ENCODE data around the gene HAGHL. TPM values are rescaled to one million over a fixed set of nuclear protein-coding genes. Genes with fewer than 3 reads are reported as not detected.
"Not testable (repeated sequence)": the region's sequence is repeated elsewhere in the genome, so short reads cannot be mapped to it uniquely, and the experiment has no call there.

Gene HAGHL
- total and polyA plus RNA-seq, 3 donors from 2014 or later = 7.2 to 13.7 (median 9.9) TPM

DNA sequence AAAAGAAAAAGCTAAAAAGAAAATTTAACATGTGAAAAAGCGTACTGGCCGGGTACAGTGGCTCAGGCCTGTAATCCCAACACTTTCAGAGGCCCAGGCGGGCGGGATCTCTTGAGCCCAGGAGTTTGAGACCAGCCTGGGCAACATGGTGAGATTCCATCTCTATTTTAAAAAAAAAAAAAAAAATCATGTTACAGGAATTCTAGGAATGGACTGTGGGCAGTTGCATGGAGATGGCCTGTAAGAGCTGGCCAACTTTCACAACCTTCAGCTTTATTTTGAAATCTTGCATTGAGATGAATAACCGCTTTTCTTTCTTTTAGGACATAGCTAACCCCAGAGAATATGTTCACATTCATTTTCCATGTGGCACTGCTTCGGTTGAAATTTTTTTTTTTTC is 22.1 kb downstream of the HAGHL start:
- intact Hi-C loops (cut with DNase I; ENCODE audit: low total_unique reads) = no loop called here
- Histone ChIP-seq H3K27ac (no peak overlapping the region), H3K9me3 (no peaks in the 10 kb centered on the region), H3K4me1 (no peaks in the 10 kb centered on the region), H3K27me3 (no peaks in the 10 kb centered on the region), H3K36me3 (ENCODE audit: low read depth, missing control alignments) (no peaks in the 10 kb centered on the region), H3K4me3 (no peak overlapping the region)
- 73 to 80% methylated on average over 6 of the region's 6 CpGs for WGBS, 2 donors
- no peak for DNase-seq
- TF ChIP-seq POLR2A (IDR thresholded peaks at IDR 0.05) = no peak
- no peak for TF ChIP-seq CTCF (IDR thresholded peaks at IDR 0.05)

DNA sequence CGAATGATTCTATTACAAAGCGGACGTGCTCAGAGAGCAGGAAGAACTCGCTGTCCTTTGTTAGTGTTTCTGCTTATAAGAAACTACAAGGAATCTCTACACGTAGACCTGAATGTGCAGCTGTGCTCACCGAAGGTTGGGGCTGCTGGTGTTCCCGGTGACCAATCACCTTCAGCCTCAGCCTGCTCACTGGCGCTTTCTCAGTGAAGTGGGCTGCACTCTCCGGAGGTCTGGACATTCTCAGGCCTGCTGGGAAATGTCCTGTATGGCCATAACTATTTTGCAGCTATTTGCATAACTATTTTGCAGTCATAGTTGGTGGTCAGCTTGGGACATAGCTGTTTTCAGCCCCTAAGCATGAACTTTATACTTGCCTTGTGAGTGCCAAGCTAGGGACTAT is 23.6 kb downstream of the HAGHL start:
- H3K9me3 ChIP-seq = no peaks in the 10 kb centered on the region
- no peak overlapping the region for H3K27ac ChIP-seq
- intact Hi-C loops (cut with DNase I; ENCODE audit: low total_unique reads) = no loop called here
- no peaks in the 10 kb centered on the region for H3K4me1 ChIP-seq
- WGBS, 2 donors = 59 to 72% methylated on average over 9 of the region's 9 CpGs
- H3K27me3 ChIP-seq = no peaks in the 10 kb centered on the region
- H3K36me3 ChIP-seq (ENCODE audit: low read depth, missing control alignments) = no peaks in the 10 kb centered on the region
- DNase-seq = no peak
- TF ChIP-seq POLR2A (IDR thresholded peaks at IDR 0.05) (no peak), CTCF (IDR thresholded peaks at IDR 0.05) (no peak)
- H3K4me3 ChIP-seq = no peak overlapping the region

DNA sequence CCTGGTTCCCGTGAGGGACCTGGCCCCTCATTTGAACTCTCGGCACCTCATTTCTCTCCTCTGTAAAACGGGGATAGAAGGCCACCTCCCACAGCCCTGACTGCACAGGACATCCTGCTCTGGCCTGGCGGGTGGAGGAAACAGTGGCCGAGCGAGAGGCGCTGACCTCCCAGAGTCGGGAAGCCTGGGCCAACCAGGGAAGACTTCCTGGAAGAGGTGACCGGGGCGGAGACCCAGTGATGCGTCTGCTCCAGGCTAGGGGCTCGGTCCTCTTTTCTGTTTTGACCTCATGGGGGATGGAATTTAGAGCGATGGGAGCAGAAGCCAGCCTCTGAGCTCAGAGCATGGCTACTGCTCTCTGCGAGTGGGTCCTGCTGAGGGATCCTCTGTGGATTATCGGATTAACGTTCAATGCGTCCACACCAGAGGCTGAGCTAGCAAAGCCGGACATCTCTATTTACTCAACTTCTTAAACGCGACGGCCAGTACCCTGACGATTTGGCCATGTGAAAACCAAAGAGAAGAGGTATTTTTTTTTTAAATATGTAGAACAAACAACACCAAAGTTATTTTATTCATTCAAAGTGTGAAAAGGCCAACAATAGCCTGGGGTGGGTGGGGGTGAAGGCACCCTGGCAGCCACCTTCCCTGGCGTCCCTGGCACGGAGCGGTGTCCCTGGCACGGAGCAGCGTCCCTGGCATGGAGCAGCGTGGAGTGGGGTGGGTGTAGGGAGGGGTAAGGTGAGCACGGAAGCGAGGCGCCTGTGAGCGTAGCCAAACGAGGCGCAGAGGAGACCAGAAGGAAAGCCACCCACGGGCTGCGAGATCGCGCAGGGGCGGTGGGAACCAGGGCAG is 24.5 kb downstream of the HAGHL start:
- TF ChIP-seq CTCF (IDR thresholded peaks at IDR 0.05) (no peak), POLR2A (IDR thresholded peaks at IDR 0.05) (no peak)
- H3K4me1 ChIP-seq = no peaks in the 10 kb centered on the region
- no peak overlapping the region for H3K27ac ChIP-seq
- no peaks in the 10 kb centered on the region for H3K9me3 ChIP-seq
- no peaks in the 10 kb centered on the region for H3K27me3 ChIP-seq
- DNase-seq = no peak
- 78 to 80% methylated on average over 32 to 39 of the region's 39 CpGs for WGBS, 2 donors
- intact Hi-C loops (cut with DNase I; ENCODE audit: low total_unique reads) = no loop called here
- H3K4me3 ChIP-seq = no peak overlapping the region
- no peaks in the 10 kb centered on the region for H3K36me3 ChIP-seq (ENCODE audit: low read depth, missing control alignments)

DNA sequence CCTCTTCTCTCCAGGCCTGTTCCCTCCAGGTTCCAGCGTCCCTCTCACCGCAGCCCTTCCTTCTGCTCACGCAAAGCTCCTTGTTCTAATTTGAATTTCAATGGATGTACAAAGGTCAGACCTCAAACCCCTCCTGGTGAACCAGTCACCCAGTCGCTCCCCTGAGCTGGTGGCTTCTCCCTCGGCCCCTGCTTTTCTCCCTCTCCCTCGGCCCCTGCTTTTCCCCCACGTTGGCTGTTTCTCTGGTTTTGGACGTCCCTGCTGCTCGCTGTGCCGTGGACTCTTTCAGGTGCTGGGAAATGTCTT is 25.1 kb downstream of the HAGHL start:
- H3K27ac ChIP-seq = no peak overlapping the region
- WGBS, 2 donors = 50% methylated on average over 10 of the region's 10 CpGs
- no peak for DNase-seq
- no peaks in the 10 kb centered on the region for H3K9me3 ChIP-seq
- no peak for TF ChIP-seq CTCF (IDR thresholded peaks at IDR 0.05)
- no peak for TF ChIP-seq POLR2A (IDR thresholded peaks at IDR 0.05)
- H3K4me3 ChIP-seq = no peak overlapping the region
- intact Hi-C loops (cut with DNase I; ENCODE audit: low total_unique reads) = no loop called here
- no peaks in the 10 kb centered on the region for H3K27me3 ChIP-seq
- no peaks in the 10 kb centered on the region for H3K36me3 ChIP-seq (ENCODE audit: low read depth, missing control alignments)
- H3K4me1 ChIP-seq = no peaks in the 10 kb centered on the region

GRCh38 chr16:754121-754607 is 27.3 kb downstream of the HAGHL start:
- intact Hi-C loops (cut with DNase I; ENCODE audit: low total_unique reads); H3K9me3 ChIP-seq; H3K36me3 ChIP-seq (ENCODE audit: low read depth, missing control alignments); H3K4me1 ChIP-seq; H3K27ac ChIP-seq; H3K4me3 ChIP-seq; H3K27me3 ChIP-seq; DNase-seq: not testable (repeated sequence)
- 90 to 91% methylated on average over 11 of the region's 11 CpGs for WGBS, 2 donors
